HG02678 (cell line): ENCODE measurements around the gene RPL9.
"Not testable (repeated sequence)": the region's sequence is repeated elsewhere in the genome, so short reads cannot be mapped to it uniquely, and the experiment has no call there.

Experiments
- ATAC-seq: cut with Tn5 transposase; IDR thresholded peaks from one replicate; pipeline ENCODE4 v1.9.1; 2021; ENCODE audit warnings: mild to moderate bottlenecking, moderate library complexity; ENCODE audit not compliant: unreplicated experiment

The RPL9 gene

DNA sequence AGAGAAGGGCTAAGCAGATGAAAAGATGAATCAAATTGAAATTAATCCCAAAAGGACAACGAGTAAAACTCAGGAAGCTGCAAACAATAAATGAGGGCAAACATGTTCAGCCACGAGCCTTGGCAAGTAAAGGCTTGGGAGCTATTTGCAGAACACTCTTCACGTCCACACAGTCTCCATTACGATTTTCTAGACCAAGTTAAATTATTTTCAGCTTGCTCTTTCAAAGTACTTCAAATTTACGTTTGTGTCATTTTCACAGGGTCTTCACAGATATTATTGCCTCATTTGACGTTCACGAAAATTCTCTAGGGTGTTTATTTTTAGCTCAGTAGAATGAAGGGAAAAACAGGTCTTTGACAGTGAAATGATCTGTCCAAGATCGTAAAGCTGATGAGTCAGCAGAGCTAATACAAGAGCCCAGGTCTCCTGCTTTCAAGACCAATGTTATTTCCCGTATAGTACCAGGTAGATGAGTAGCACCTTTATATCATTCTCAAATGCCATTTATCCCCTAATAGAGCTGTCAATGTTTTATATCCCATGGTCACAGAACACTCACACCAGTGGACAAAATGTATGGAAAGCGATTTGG is 31.1 kb downstream of the RPL9 start:
- ATAC-seq: no peak

DNA sequence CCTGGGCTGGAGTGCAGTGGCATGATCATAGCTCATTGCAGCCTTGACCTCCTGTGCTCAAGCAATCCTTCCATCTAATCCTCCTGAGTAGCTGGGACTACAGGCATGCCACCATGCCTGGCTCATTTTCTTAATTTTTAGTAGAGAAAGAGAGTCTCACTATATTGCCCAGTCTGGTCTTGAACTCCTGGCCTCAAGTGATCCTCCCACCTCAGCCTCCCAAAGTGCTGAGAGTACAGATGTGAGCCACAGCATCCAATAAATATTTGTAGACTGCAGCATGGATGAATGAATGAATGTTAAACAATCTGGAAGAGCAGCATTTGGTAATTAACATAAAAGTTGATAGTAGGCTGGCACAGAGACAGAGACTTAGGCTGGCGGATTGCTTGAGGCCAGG is 32.0 kb downstream of the RPL9 start:
- no peak for ATAC-seq

DNA sequence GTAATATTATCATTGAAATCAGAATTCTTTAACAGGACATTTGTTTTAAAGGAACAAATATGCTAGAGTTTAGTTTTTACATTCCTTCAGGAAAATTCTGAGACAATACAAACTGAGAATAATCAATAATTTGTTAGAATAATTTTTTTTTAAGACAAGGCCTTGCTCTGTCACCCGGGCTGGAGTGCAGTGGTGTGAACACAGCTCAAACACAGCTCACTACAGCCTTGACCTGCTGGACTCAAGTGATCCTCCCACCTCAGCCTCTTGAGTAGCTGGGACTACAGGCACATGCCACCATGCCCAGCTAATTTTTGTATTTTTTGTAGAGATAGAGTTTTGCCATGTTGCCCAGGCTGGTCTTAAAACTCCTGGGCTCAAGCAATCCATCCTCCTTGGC is 33.4 kb downstream of the RPL9 start:
- ATAC-seq: not testable (repeated sequence)

DNA sequence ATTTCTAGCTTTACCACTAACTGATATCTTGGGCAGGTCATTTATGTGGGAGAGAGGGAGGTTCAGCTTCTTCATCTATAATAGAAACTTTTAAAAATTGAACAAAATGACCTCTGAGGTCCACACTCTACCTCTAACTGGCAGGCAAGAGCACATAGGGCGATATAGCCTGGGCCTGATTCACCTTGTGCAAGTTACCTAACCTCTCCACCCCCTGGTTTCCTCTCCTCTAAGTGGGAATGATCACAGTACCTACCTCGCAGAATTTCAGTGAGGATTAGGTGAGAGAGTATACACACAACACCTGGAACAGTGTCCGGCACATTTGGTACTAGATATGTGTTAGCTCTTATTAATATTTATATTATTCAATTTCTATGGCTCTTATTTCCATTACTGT is 36.5 kb downstream of the RPL9 start:
- ATAC-seq: no peak

DNA sequence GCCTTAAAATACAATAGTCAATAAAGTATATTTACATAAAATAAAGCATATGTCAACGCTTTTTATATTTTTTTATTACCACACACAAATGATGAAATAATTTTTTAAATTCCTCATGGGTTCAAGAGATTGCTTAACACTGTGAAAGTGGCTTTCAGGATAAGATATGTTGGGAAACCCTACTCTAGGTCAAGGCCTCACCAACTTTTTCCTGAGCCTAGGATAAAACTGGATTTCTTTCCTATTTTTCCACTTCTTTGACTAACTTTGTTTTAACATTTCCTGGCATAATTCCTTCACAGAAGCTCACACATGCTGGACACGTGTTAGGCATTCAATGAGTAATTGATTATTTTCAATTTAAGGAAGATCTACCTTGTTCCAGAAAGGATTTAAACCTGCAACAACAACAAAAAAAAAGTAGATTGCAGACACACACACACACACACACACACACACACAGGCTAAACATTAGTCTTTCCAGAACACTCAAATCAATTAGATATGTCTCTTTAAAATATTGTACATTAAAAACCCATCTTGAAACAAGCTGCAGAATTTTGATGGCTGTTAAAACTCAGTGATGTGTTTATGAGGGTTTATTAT is 42.9 kb downstream of the RPL9 start:
- ATAC-seq: no peak

DNA sequence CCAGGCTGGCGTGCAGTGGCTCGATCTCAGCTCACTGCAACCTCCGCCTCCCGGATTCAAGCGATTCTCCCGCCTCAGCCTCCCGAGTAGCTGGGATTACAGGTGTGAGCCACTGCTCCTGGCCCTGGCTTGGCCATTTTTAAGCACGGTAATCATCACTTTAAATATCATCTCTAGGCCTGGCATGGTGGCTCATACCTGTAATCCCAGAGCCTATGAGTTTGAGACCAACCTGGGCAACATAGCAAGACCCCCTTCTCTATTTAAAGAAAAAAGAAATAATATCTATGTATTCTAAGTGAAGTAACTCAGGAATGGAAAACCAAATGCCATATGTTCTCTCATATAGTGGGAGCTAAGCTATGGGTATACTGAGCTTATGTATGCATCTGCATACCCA is 47.2 kb downstream of the RPL9 start:
- ATAC-seq: not testable (repeated sequence)

DNA sequence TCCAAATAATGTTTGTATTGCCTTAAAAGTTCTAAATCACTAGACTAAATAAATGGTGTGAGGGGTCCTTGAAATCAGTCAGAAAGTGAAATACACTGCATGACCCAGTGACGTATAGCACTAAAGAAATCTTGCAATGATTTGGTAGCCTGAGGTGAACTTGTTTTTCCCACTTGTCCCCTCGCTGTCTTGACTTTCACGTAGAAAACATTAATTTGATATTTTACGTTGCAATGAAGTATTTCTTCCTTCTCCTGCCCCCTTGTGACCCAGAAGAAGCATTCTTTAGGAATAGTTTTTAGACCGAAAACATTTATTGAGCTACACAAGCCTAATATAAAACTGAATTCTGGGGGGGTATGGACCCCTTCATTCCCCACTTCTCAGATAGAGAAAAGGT is 48.3 kb downstream of the RPL9 start:
- ATAC-seq: no peak

DNA sequence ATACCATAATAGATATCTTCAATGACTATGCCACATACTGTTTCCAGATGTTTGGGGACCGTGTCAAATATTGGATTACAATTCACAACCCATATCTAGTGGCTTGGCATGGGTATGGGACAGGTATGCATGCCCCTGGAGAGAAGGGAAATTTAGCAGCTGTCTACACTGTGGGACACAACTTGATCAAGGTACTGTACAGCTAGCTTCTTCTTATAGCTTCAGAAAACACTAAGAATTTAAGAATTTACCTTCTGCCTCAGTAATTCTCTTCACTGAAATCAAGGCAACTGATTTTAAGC is 51.2 kb downstream of the RPL9 start:
- ATAC-seq: no peak

DNA sequence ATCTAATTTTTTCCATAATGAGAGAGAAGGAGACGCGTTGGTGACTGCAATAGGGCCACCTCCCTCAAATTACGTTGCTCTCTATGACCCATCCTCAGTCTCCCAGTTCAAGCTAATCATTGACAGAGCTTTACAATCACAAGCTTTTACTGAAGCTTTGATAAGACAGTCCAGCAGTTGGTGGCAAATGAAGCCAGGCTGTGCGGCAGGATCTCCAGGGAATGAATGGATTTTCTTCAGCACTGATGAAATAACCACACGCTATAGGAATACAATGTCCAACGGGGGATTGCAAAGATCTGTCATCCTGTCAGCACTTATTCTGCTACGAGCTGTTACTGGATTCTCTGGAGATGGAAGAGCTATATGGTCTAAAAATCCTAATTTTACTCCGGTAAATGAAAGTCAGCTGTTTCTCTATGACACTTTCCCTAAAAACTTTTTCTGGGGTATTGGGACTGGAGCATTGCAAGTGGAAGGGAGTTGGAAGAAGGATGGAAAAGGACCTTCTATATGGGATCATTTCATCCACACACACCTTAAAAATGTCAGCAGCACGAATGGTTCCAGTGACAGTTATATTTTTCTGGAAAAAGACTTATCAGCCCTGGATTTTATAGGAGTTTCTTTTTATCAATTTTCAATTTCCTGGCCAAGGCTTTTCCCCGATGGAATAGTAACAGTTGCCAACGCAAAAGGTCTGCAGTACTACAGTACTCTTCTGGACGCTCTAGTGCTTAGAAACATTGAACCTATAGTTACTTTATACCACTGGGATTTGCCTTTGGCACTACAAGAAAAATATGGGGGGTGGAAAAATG is 51.7 kb downstream of the RPL9 start, which contains the start of gene KLB:
KLB (plus strand) TSS at position 168 of the 821 bp plus-strand sequence; CDS start at position 188, 20 bp downstream.
- no peak for ATAC-seq
